OCI-LY3 (cell line): ENCODE measurements around the gene RAE1.

Source experiments
- H2AFZ ChIP-seq: fragments of 200-600, 300-600 bp; shearing (Covaris generic); 2 replicates; pipeline ENCODE4 v1.6.0; 2014; ENCODE audit warnings: antibody characterized with exemption, low read depth, low read length
- H3K27ac ChIP-seq: fragments of 200-600, 300-600 bp; sonication (generic); 2 replicates; pipeline ENCODE4 v1.5.1; 2014; ENCODE audit warnings: mild to moderate bottlenecking, low read length, moderate library complexity, mixed read lengths
- H3K27me3 ChIP-seq: fragments of 200-600, 300-600 bp; sonication (generic); 2 replicates; pipeline ENCODE4 v1.6.1; 2014; ENCODE audit warnings: low read depth, low read length, mixed read lengths
- H3K36me3 ChIP-seq: fragments of 200-600, 300-600 bp; sonication (generic); replicated peaks from 2 replicates; pipeline ENCODE3; 2014; ENCODE audit warnings: low read depth, low read length, mixed read lengths
- H3K4me1 ChIP-seq: fragments of 300-600, 200-600 bp; sonication (generic); 2 replicates; pipeline ENCODE4 v1.6.1; 2014; ENCODE audit warnings: low read length, mixed read lengths
- H3K4me2 ChIP-seq: fragments of 200-600, 300-600 bp; sonication (generic); 2 replicates; pipeline ENCODE4 v1.6.1; 2014; ENCODE audit warnings: low read length, mixed read lengths
- H3K4me3 ChIP-seq: fragments of 300-600, 200-600 bp; sonication (generic); 2 replicates; pipeline ENCODE4 v1.5.1; 2014; ENCODE audit warnings: antibody characterized with exemption, mild to moderate bottlenecking, low read length, moderate library complexity
- H3K79me2 ChIP-seq: fragments of 300-600, 200-600 bp; shearing (Covaris generic); 2 replicates; pipeline ENCODE4 v1.6.1; 2014; ENCODE audit warnings: mild to moderate bottlenecking, low read length, mixed read lengths
- H3K9ac ChIP-seq: fragments of 300-600, 200-600 bp; shearing (Covaris generic); 2 replicates; pipeline ENCODE4 v1.6.0; 2014; ENCODE audit warnings: mild to moderate bottlenecking, low read length, moderate library complexity
- H3K9me3 ChIP-seq: fragments of 200-600, 300-600 bp; shearing (Covaris generic); 2 replicates; pipeline ENCODE4 v1.6.1; 2014; ENCODE audit warnings: low read length, mixed read lengths; ENCODE audit not compliant: insufficient read depth
- H4K20me1 ChIP-seq: fragments of 200-600, 300-600 bp; sonication (generic); 2 replicates; pipeline ENCODE4 v1.6.1; 2016; ENCODE audit warnings: low read length, mixed read lengths; ENCODE audit not compliant: insufficient read depth
- CTCF ChIP-seq: fragments of 200-600, 300-600 bp; sonication (generic); IDR thresholded peaks from 2 replicates; pipeline ENCODE4 v1.5.1; 2014; ENCODE audit warnings: antibody characterized with exemption, low read length, low read depth
- EZH2phosphoT487 ChIP-seq: fragments of 200-600 bp; shearing (Covaris generic); IDR thresholded peaks from 2 replicates; pipeline ENCODE4 v1.6.1; 2018; ENCODE audit warnings: antibody characterized with exemption, mixed run types, low read depth

The RAE1 gene

GRCh38 chr20:57325632-57326356 lies 25.3 kb upstream of the RAE1 start:
- no peaks in the 10 kb centered on the region for H3K36me3 ChIP-seq
- H3K27me3 ChIP-seq: peaks cover 47% of the 10 kb centered on the region
- no peak overlapping the region for H3K9ac ChIP-seq
- H3K79me2 ChIP-seq: no peaks in the 10 kb centered on the region
- no peaks in the 10 kb centered on the region for H4K20me1 ChIP-seq
- TF ChIP-seq CTCF (no peak), EZH2phosphoT487 (no peak)
- no peak overlapping the region for H3K27ac ChIP-seq
- no peak overlapping the region for H3K4me2 ChIP-seq
- no peak overlapping the region for H2AFZ ChIP-seq
- H3K4me3 ChIP-seq: no peak overlapping the region
- H3K4me1 ChIP-seq: no peaks in the 10 kb centered on the region
- no peaks in the 10 kb centered on the region; the same call in 1 of the 2 replicates for H3K9me3 ChIP-seq

GRCh38 chr20:57326667-57327455 lies 24.2 kb upstream of the RAE1 start:
- H4K20me1 ChIP-seq: no peaks in the 10 kb centered on the region
- peaks cover 48% of the 10 kb centered on the region for H3K27me3 ChIP-seq
- TF ChIP-seq EZH2phosphoT487 (no peak), CTCF (no peak)
- H3K9me3 ChIP-seq: no peaks in the 10 kb centered on the region; the same call in 1 of the 2 replicates
- no peak overlapping the region for H3K4me3 ChIP-seq
- H2AFZ ChIP-seq: no peak overlapping the region
- H3K4me2 ChIP-seq: no peak overlapping the region
- H3K4me1 ChIP-seq: no peaks in the 10 kb centered on the region
- H3K27ac ChIP-seq: no peak overlapping the region
- no peak overlapping the region for H3K9ac ChIP-seq
- no peaks in the 10 kb centered on the region for H3K79me2 ChIP-seq
- H3K36me3 ChIP-seq: no peaks in the 10 kb centered on the region

GRCh38 chr20:57327820-57328219 lies 23.2 kb upstream of the RAE1 start:
- Histone ChIP-seq H3K4me3 (no peak overlapping the region), H3K4me2 (no peak overlapping the region), H4K20me1 (no peaks in the 10 kb centered on the region), H3K27me3 (peaks cover 46% of the 10 kb centered on the region), H3K27ac (no peak overlapping the region), H3K79me2 (no peaks in the 10 kb centered on the region), H3K4me1 (no peaks in the 10 kb centered on the region), H3K9ac (no peak overlapping the region), H3K9me3 (no peaks in the 10 kb centered on the region; the same call in 1 of the 2 replicates), H3K36me3 (no peaks in the 10 kb centered on the region), H2AFZ (no peak overlapping the region)
- TF ChIP-seq EZH2phosphoT487 (no peak), CTCF (no peak)

GRCh38 chr20:57329608-57330221 lies 21.3 kb upstream of the RAE1 start, which contains the start of gene SPO11:
SPO11 (plus strand) TSS chr20:57329803; CDS start chr20:57329868, 65 bp downstream.
- H2AFZ ChIP-seq: no peak within 1 kb of the TSS
- H3K4me3 ChIP-seq: no peak within 1 kb of the TSS
- no peaks in the 10 kb centered on the region for H3K36me3 ChIP-seq
- no peaks in the 10 kb centered on the region for H3K79me2 ChIP-seq
- H3K9ac ChIP-seq: no peak within 1 kb of the TSS
- H3K9me3 ChIP-seq: no peaks in the 10 kb centered on the region; the same call in 1 of the 2 replicates
- H3K27ac ChIP-seq: no peak within 1 kb of the TSS
- H3K27me3 ChIP-seq: peaks cover 45% of the 10 kb centered on the region
- no peaks in the 10 kb centered on the region for H4K20me1 ChIP-seq
- no peak within 1 kb of the TSS for H3K4me2 ChIP-seq
- TF ChIP-seq CTCF (peak; percentile 29), EZH2phosphoT487 (no peak)
- H3K4me1 ChIP-seq: no peaks in the 10 kb centered on the region
